Stimulated activated CD4-positive, alpha-beta T cell treated with anti-CD3 and anti-CD28 coated beads, Interleukin-2, amount 100 ng/mL, for 4 hours (primary cell): ENCODE measurements around the gene CHCHD6.

ENCODE experiments used
- DNase-seq: peaks from one replicate; pipeline ENCODE4 v3.0.0-alpha.2; 2020; ENCODE audit warnings: low read depth

The CHCHD6 gene

DNA sequence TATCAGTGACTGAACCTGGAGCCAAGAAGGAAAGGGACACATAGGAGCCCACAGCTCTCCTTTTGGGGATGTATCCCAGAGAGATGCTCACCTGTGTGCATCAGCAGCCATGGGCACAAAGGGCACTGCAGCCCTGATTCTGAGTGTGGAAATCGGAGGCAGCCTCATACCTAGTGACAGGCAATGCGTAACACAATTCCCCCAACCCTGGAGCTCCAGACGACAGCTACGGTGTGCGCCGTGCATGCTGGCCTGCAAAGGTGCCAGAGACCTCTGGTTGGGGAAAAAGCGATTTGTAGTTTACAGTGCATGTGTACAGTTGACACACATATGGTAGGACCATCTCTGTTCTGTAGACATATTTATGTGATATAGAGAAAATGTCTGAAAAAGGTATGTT lies 219.9 kb downstream of the CHCHD6 start:
- no peak for DNase-seq

DNA sequence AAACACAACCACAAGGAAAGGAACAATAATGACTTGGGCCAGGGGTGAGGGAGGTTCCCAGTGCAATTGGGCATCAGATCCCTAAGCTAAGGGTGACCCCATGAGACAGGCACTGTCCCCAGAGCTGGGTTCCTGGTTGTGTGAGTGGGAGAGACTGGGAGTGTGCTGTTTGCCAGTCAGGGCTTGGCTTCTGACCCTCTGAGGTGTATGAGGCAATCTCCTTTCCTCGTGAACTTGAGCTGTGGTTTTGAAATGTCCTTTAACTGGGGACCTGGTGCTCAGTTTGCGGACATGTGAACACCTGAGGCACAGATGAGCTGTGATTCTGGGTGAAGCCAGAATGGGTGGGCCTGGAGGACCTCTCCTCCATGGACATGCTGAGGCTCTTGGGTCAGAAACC lies 220.4 kb downstream of the CHCHD6 start:
- no peak for DNase-seq

DNA sequence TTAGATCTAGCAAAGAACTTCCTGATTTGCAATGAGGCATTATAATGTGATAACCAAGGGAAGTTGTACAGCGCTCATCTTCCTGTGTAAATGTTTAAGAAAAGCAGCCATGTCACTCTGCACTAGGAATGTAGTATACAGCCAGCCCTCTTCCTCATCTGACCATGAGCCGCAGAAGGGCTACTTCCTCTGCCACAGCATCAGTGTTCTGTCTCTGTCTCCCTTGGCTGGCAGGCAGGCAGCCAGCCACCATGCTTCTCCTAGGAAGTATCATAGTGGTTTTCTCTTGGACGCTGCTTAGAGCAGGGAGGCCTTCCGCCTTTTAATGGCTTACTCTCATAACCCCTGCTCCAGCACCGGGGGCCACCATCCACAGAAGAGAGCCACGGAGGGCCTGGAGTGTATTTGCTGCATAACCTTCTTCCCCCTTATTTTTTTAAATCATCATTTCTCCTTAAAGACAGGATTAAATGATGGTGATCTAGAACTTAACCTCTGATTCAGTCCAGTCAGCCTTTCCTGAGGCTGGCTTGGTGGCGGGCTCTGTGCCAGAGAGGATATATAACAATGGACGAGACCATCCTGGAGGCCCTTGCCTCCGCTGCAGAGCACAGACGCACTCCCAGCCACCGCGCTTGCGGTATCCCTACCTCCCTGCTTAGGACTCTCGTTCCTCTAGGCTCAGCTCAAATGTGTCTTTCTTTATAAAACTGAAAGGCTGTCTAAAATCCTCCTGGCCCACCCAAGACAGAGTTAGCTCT lies 221.6 kb downstream of the CHCHD6 start:
- no peak for DNase-seq

DNA sequence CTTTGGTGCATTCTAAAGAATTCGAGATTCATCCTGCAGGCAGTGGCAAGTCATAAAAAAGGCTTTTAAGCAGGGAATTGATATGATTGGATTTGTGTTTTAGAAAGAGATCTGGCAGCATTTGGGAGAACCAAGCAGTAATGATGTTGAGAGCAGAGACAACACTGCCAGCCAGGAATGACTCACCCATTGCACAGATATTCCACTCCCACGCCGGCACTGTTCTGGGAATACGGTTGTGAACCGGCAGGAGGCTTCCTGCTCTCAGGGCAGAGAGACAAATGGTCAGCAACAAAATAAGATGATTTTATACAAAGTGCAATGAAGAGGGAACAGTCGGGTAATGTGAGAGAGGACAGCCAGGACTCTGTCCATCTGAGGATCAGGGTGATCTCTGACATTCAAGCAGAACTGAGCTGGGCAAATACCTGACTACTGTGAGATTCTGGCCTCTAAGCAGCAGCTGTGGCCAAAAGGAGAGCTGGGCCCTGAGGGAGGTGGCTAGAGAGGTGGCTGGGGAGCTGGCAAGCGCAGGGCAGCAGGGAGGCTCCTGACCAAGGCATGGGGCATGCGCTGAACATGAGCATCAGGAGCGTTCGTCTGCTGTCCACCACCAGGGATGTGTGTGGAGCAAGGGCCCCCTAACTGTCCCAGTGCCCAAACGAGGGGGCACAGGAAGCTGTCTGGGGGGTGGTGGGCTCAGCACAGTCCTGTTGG lies 222.8 kb downstream of the CHCHD6 start:
- no peak for DNase-seq

DNA sequence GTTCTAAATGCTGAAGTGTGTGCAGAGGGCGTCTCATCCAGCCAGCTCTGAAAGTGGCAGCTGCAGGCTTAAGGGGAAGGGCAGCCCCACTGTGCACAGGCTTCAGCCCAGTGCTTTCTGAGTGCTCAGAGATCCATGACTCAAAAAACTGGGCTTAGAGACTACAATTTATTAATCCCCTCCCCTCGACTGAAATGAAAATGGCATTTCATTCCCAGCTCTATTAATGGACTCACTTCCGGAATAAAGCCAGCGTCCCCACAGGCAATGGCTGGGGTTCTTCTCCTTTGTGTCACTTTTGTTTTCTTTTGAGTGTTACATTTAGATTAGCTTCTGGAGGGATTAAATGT lies 223.3 kb downstream of the CHCHD6 start:
- no peak for DNase-seq

DNA sequence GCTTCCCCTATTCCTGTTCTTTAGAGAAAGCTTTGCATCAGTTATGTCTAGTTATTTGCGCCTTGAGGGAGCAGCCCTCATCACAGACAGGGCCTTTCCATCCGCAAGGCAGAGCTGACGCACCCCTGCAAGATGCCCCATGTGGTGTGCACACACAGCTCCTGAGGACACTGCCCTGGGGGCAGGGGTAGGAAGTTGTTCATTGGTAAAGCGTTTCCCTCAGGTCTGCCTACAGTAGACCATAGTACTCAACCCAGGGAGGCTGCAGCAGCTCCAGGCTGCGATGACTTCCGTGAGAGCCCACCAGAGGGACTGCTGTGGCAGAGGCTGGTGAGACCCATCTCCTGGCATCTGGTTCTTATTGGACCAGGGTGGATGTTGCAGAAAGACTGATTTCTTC lies 223.8 kb downstream of the CHCHD6 start:
- DNase-seq = no peak

DNA sequence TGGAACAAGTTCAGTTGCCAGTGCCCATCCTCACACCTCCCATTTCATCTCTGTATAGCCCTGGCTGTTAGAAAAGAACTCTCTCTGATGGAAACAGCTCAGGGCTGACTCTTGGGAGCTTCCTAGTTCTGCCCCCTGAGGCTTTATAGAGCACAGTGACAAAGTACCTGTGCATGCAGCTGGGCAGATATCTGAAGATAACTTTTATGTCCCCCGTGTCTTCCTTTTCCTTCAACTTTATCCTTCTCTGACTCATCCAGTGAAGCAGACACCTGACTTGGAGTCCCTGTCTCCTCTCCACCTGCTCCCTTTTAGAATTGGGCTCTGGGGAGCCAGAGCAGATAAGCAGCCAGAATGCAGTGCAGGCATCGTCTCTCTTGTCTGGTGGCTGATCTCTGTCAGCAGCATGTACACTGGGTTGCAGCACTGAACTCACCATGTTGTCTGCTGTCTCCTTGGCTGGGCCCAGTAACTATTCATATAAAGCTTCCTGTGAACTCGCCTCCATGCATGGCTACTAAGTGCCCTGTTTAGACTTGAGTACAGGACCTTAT lies 225.0 kb downstream of the CHCHD6 start:
- no peak for DNase-seq

DNA sequence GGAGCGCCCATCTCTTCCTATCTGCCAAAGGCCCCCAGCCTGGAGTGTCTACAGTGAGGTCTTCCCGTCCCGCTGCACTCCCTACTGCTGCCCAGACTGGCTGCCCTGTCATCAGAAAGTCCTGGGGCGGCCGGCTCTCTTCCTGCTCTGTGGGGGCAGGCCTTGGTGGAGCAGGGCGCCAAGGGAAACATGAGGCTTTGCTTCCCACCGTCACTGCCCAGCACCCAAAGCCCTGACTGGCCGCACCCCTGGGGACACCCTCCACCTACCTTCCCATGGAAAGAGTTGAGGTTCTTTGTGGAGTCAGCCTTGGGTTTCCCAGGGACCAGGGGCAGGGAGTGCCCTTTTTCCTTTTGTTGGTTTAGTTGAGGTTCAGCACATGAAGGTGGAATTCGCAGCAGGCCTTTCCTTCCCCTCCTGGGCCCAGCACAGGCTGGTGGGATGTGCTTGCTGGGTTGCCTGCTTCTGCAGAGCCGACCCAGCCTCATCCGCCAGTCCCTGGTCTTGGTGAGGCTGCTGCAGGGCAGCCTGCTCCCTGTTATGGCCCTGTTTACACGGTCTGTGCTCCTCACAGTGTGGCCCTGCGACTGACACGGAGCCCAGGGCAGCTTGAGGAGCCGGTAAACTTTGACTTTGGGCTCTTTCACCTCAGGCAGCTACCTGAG lies 227.0 kb downstream of the CHCHD6 start:
- DNase-seq = no peak

DNA sequence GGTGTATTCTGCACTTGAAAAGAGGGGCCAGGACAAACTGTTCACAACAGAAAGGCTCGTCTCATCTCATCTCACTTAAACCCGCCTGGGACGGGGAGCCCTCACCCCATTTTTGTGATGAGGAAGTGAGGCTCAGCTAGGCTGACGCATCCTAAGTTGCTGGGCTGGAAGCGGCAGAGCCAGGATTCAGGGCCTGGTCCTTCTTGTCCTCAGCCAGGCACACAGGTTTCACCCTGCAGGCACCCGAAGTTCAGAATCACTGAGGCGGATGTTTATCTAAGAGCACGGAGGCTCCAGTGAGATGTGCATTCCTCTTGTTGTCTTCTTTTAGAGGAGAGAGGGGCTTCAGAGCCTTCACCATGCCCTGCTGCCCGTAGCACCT lies 227.8 kb downstream of the CHCHD6 start:
- DNase-seq = no peak

DNA sequence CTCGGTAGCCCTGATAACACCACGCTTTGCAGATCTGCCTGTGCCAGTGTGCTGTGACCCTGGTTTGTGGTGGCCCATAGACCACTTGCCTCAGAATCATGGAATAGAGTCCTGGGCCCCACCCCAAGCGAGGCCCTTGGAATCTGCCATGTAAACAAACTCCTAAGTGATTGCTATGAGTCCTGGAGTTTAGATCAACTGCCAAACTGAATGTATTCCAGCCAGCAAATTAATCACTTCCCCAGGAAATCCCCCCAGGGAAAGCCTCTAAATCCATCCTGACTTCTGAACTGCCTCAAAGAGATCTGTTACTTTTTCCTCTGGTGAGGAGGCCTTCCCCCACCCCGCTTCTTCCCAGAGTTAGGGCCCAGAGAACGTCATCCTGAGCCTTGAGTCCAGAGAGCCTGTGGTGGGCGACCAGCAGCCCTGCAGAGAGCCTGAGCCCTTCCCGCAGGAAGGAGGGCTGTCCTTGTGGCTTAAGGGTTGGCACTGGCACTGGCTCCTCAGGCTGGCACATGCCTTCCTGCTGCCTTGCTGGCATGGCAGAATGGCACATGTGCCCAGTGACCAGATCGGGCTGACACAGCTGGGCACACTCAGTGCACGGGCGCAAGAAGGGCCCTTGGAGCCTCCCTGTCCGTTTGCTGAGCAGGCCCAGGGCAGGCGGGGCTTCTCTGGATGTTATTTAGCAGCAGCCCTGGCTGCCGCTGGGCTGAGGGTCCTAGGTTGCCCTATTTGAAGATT lies 228.3 kb downstream of the CHCHD6 start:
- DNase-seq = no peak

DNA sequence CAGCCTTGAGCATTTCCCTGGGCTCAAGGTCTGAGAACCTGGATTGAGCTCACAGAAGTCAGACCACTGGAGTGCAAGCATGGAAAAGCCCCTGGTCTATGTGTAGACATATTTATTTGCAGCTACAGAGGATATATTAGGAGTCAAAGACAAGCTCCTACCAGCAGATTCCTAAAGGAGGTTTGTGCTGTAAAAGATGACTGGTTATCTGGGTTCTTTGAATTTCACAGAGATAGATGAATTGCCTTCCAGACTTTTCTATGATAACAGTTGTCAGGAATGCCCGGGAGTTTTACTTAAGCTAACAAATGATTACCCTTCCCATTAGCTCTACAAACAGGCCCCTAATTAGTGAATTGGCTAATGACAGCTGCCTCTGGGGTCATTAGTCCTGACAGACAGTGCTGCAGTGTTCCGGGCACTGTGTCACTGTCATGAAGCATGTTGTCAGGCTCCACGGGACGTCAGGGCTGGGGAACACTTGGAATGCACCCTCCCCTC lies 230.0 kb downstream of the CHCHD6 start:
- DNase-seq = no peak

DNA sequence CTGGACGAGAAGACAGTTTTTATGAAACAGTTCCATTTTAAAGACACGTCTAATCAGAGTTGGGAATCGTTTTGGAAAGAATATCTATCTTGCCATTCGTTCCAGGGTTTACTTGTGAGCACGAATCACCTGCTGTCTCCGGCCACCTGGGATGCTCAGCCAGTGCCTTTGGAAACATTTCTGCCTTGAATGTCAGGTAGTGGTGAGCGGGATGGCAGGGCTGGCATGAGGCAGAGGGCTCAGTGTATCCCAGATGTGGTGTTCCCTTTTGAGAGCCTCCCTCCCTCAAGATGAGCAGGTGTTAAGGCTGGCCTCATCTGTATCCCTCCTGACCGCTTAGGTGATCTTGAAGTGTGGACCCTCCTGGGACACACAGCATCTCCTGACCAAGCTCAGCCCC lies 231.0 kb downstream of the CHCHD6 start:
- no peak for DNase-seq

DNA sequence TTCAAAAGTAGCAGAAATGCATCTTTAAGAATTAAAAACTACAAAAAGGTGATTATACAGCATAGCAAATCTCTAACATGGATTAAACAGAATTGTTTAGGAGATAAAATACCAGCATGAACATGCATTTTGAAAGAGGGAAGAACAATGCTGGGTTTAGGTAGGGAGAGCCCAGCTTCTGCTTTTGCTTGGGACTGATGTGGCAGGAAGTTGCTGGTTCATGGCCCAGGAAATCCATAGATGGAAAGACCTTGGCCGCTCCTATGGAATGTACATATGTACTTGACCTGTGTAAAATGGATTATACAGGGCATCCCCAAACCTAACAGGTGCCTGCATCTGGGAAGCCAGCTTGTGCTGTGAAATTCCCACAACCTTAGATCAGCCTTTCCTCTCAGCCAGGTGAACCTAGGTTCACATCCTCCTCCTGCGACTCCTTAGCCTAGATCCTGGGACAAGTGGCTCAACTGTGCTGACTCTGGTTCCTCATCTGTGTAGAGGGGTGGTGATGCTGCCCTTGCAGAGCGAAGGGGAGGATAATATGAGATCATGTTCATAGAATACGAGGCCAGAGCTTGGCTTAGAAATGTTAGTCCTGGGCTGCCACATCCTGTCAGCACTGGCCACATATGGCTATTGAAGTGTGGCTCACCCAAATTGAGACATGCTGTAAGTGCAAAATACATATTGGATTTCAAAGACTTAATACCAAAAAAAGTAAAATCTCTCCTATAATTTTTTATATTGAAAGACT lies 231.9 kb downstream of the CHCHD6 start:
- DNase-seq = no peak

DNA sequence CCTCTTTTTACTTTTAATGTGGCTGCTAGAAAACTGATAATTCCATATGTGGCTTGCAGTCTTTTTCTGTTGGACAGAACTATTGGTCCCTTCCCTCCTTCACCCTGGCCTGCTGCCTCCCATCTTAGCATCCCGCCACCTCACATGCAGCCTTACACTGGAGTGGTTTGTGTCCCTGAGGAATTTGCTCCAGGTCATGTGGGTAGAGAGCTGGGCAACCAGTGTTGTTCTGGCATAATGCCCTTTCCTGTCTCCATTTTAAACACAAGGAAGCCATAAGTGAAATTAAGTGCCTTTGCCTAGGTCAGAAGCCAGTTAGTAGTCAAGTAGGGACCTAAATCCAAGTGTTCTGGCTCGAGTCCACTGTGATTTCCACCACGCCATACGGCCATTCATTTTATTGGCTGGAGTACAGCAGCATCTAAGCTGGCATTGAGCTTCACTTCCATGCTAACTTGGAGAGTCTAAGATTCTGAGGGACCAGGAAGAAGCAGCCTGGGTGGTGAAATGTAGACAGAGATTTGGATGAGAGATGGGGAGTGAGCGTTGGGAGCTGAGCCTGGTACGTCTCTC lies 232.9 kb downstream of the CHCHD6 start:
- no peak for DNase-seq

DNA sequence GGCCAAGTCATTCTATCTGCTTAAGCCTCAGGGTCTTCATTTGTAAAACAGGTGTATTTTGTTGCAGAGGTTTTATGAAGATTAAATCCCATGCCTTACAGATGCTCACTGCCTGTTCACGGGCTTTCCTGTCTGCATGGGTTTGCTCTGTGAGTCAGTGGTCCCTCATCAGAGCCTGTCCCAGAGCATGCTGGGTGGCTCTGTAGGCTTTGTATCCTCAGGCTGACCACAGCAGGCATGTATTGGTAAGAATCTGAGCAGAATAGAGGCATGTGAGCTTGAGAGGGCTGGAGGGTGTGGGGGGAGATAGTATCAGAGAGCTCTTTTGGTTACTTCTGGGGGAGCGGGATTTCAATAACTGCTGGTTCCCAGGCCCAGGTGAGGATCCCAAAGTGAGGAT lies 233.5 kb downstream of the CHCHD6 start:
- DNase-seq = no peak

DNA sequence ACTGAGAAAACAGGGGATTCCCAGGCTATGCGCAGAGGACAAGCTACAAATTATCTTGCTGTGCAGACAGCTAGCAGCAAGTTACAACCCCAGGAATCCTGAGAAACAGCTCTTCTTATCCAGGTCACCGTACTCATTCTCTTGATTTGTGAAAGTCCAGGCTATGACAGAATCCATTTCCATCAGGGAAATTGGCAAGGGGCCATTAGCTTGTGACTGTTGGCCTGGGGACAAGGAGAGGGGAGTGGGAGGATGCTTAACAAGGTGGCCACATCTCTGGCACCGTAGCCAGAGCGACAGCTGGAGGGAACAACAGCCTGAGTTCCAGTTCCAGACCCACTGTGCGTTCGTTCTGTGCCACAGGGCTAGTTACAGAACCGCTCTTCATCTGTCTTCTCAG lies 233.9 kb downstream of the CHCHD6 start:
- no peak for DNase-seq

DNA sequence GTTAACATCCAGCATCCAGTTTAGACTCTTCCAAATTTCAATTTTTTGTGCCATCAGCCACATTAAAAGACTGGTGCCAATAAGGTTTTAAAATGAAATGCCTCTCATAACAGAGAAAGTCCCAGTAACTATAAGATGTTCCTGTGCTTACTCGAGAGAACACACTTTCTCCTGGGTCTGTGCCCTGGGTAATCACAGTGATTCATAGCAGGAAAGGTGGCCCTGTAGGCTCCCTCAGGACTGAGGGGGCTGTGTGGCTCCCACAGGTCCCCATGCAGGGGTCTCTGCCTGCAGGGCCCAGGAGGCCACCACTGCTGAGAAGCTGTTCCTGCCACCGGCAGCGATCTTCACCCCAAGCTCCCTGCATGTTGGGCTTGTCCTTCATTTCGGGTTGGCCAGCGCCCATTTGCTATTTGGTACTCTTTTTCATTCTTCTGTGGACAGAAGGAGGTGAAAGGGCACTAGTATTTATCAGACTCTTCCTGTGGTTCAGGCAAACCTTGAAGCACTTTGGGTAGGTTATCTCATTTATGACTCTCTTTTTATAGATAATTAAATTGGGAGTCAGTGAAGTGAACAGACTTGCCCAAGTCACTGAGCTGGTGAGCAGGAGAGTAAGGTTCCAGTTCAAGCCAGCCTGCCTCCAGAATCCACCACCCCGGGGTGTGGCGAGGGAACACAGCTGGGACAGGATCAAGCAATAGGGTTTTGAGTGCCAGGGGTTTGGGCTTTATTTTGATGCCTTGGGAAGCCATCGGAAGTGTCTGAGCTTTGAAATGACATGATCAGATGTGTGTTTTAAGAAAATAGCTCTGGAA lies 234.7 kb downstream of the CHCHD6 start:
- DNase-seq = no peak

DNA sequence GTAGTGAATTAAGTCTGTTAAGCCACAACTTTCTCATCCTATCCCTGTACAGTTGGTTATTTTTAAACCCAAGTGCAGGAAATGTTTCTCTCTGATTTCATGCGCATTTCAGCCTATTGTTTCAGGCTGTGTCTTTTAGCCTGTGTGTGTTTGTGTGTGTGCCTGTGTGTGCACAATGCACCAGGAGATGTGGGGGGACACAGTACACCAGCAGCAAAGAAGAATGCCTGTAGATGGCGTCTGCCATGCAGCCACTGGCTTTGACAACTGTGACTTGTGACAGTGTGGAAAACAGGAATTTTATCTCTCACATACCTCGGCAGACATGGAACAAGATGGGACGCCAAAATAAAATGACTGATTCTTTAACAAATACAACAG lies 235.3 kb downstream of the CHCHD6 start:
- DNase-seq = no peak

DNA sequence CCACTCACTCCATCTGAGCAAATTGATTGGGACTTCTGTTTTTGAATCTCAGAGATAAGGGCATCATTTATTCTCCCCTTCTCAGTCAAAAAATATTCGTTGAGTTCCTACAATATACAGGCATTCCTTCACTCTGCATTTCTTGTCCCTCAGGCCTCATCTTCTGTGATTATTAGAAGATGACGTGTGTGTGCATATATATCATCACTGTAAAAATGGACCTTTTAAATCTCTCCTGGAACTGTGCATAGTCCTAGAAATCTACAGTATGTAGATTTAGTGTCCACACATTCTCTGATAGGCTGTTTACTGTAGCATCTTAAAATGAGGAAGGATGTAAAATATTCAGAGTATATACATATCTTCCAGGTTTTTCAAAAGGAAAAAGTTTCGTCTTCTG lies 235.7 kb downstream of the CHCHD6 start:
- no peak for DNase-seq

DNA sequence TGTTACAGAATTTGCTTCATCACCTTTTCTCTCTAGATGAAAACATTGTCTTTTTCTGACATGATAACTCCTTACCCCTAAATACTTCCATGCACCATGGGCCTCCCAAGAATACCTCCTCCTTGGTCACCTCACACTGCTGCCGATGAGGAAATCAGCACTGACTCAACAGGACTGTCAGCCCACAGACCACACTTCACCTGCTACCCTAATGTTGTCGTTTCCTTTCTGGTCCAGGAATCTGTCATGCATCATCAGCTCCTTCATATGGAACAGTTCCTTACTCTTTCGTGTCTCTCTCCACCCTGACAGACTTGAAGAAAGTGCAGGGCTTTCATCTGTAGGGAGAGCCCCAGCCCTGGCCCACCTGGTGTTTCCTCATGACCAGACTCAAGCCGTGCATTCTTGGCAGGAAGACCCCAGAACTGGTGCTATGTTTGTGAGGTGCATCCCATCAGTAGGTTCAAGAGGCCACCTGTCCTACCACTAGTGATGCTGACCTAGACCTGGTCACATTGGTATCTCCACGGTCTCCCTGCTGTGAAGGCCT lies 237.8 kb downstream of the CHCHD6 start:
- DNase-seq = no peak
